IPS-NIHi7 (cell line): ENCODE data around the gene CCDC13.

Source experiments
- DNase-seq: peaks from one replicate; pipeline ENCODE4 v3.0.0; 2012; ENCODE audit warnings: mixed read lengths; ENCODE audit errors: extremely low spot score

Gene CCDC13

DNA sequence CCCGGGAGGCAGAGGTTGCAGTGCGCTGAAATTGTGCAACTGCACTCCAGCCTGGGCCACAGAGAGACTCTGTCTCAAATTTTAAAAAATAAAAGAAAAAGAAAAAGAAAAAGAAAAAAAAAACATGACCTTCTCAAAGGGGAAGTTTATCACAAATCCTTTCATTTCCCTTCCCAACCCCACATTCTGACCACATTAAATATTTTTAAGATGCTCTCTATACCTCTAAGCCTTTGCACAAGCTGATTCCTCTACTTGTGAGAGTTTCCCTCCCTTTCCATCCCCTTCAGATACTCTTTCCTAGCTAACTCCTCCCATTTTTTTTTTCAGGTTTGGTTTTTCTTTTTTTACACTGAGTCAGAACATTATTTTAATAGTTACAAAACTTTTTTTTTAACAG, 27.2 kb upstream of the CCDC13 start:
- no peak for DNase-seq

DNA sequence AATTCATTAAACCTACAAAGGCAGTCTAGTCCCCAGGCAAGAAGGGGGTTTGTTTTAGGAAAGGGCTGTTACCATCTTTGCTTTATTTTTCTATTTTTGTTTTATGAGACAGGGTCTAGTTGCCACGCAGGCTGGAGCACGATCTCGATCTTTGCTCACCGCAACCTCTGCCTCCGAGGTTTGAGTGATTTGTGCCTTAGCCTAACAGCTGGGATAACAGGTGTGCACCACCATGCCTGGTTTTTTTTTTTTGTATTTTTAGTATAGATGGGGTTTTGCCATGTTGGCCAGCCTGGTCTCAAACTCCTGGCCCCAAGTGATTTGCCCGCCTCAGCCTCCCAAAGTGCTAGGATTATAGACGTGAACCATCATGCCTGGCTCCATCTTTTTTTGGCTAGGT, 26.3 kb upstream of the CCDC13 start:
- DNase-seq = no peak

DNA sequence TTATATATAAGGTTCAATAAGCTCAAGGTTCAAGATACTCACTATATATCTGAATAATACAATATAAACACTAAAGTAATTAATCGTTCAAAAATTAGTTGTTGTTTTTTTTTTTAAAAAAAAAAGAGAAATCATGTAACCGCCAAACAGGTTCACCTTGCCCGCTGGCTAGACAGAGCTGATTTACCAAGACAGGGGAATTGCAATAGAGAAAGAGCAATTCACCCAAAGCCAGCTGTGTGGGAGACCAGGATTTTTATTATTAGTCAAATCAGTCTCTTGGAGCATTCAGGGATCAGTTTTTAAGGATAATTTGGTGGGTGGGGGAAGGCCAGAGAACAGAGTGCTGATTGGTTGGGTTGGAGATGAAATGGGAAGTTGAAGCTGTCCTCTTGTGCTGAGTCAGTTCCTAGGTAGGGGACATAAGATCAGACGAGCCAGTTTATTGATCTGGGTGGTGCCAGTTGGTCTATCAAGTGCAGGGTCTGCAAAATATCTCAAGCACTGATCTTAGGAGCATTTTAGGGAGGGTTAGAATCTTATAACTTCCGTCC, 23.4 kb upstream of the CCDC13 start:
- no peak for DNase-seq

DNA sequence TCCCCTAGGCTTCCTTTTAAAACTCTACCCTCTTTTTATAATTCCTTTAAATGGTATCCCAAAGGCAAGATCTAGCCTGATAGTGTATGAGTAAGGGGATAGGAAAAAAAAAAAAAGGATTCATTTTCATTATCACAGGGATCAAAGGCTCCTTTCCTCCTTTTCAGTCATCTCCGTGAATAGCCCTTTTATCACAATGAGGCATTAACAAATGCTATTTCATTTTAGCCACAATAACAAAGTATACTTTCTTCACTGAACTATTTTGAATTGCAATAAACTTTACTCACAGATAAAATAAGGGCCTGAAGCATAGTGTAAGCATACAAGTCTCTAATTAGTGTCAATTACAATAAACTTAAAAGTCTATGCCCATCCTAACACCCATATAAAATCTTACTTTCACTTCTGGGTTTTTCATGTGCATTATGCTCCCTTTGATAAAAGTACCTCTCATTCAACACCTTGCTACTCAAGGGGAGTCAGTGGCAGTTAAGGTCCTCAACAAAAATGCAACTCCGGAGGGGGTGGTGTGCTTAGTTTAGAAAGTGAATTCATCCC, 22.6 kb upstream of the CCDC13 start:
- no peak for DNase-seq

DNA sequence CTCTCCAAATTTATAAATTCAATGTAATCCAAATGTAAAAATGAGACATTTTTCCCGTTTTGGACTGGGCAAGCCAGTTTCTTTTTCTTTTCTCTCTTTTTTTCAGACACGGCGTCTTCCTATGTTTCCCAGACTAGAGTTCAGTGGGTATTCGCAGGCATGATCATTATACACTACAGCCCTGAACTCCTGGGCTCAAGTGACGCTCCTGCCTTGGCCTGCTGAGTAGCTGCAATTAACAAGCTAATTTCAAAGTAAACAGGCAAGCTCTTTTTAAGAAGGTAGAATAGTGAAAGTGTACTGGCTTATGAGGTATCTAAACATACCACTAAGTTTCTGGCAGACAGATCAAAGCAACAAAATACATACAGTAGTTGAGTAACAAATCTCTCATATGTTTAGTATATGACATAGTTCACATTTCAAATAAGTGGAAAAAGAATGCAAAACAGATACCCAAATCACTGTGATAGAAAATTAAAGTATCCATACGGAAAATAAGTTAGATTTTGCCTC, 17.7 kb upstream of the CCDC13 start:
- no peak for DNase-seq

DNA sequence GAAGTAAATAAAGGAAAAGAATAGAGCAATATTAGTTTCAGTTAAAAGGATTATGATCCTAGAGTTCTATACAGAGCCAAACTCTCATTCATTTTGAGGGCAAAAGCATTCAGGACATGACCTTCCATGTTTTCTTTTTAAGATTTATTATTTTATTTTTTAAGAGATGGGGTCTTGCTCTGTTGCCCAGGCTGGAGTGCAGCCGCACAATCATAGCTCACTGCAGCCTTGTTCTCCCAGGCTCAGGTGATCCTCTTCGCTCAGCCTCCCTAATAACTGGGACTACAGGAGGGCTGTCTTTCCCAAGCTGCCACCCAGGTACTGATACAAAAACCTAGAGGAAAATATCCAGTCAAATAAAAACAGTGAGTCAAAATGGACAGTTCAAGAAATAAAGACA, 13.6 kb upstream of the CCDC13 start:
- no peak for DNase-seq

DNA sequence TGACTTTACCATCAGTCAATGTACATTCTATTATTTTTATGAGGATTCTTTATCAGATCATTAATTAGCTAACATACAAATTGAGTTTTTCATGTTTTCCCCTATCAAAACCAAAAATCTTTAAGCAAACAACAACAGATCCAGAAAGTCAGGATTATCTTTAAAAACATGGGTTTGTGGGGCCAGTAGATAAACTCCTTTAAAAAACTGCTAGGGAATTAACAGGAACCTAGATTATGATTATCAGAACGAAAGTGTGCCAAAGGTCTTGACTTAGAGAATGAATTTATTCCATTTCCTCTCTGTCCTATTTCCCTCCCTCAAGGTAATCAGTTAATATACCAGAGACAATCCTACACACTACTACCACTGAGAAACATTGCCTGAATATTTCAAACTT, 13.2 kb upstream of the CCDC13 start:
- DNase-seq = no peak

DNA sequence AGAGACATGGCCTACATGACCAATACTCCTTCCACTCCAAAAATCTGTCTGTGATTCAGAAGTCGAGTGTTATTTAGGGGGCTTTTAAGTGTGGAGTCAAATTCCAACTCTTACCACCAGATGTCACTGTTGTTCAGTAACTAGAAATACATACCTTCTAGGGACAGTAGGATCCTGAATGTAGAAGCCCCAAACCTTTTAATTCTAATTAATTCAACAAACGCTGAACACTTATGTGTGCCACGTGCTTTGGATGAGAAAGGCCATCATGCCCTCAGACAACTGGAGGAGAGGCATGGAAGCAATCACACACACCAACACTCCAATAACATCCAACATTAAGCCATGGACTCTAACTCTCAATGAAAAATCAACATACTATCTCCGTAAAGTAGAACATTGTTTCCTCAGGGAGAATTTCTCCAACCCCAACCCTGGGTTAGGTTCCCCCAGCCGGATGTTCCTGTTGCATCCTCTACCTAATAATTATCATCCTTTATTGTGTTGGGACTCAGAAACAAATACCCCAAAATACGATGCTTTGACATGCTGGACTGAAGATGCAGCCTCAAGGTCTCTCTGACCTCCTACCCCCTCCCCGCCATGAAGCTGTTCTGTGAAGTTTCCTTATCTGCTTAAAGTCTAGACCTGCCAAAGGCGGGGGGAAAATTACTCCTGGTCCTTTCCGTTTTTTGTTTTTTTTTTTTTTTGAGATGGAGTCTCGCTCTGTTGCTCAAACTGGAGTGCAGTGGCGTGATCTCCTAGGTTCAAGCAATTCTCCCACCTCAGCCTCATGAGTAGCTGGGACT, 8.0 kb upstream of the CCDC13 start:
- peak; percentile 65 for DNase-seq

DNA sequence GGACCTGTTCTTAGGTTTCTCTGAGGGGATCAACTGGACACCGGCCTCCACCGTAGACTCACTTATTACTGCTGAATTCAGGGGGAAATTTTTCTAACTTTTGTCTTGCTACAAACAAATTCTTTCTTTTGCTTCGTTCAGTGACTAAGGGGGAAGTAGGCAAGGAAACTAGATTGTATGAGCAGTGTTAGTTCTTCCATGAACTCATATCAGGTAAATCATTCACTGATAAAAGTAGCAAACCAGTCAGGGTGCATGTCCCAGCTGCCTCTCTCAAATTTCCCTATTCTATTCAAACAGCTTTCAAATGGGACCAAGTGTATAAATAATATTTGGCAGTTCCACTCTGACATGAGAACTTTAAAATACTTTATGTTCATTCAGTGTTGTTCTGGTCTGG, 7.3 kb upstream of the CCDC13 start:
- no peak for DNase-seq

DNA sequence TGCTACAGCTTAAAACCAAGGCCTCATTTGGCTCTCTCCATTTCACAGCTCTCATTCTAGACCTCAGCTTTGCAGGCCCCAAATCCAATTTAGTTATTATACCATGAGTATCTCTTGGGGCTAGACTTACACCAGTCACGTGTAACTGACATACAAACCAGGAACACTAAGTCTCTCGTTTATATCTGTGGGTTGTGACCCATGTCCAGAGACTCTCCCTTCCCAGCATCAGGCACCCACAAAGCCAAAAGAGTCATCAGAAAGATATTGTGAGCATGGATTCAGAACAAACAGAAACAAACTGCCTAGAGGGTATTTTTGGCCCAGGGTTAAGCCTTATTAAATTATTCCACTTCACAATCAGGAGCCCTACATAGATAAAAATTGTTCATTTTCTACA, 5.6 kb upstream of the CCDC13 start:
- DNase-seq = no peak

DNA sequence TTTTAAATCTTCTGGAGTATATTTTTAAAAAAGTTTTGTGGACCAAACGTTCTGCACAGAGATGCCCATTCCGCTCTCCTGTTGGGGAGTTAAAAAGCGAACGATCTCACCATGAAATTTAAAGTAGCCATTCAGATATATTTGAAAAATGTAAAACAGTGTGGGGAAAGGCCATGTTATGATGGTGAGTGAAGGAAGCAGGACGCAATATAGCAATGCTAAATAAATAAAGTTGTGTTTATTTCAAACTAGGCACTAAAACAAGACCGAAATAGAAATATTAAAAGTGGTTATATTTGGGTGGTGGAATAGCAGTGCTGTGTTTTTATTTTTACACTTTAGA, 327 bp upstream of the CCDC13 start:
- DNase-seq = no peak

DNA sequence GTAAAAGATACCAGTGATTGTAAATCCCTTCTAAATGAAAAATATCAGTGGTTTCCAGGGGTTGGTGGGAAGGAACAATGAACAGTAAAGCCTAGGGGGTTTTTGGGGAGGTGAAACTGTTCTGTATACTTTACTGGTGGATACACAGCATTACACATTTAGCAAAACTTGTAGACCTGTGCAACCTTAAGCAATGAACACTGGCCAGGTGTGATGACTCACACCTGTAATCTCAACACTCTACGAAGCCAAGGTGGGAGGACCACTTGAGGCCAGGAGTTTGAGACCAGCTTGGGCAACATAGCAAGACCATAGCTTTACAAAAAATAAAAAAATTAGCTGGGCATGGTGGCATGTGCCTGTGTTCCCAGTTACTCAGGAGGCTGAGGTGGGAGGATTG, 1.8 kb downstream of the CCDC13 start:
- DNase-seq = no peak

DNA sequence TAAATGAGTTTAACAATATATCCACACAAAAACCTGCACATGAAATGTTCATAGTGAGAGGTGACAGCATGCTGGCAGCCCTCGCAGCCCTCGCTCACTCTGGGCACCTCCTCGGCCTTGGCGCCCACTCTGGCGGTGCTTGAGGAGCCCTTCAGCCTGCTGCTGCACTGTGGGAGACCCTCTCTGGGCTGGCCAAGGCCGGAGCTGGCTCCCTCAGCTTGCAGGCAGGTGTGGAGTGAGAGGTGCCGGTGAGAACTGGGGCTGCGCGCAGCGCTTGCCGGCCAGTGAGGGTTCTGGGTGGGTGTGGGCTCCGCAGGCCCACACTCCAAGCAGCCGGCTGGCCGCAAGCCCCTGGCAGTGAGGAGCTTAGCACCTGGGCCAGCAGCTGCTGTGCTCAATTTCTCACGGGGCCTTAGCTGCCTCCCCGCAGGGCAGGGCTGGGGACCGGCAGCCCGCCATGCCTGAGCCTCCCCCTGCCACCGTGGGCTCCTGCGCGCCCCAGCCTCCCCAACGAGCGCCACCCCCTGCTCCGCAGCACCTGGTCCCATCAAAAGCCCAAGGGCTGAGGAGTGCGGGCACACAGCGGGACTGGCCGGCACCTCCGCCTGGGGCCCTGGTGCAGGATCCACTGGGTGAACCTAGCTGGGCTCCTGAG, 3.4 kb downstream of the CCDC13 start:
- no peak for DNase-seq

DNA sequence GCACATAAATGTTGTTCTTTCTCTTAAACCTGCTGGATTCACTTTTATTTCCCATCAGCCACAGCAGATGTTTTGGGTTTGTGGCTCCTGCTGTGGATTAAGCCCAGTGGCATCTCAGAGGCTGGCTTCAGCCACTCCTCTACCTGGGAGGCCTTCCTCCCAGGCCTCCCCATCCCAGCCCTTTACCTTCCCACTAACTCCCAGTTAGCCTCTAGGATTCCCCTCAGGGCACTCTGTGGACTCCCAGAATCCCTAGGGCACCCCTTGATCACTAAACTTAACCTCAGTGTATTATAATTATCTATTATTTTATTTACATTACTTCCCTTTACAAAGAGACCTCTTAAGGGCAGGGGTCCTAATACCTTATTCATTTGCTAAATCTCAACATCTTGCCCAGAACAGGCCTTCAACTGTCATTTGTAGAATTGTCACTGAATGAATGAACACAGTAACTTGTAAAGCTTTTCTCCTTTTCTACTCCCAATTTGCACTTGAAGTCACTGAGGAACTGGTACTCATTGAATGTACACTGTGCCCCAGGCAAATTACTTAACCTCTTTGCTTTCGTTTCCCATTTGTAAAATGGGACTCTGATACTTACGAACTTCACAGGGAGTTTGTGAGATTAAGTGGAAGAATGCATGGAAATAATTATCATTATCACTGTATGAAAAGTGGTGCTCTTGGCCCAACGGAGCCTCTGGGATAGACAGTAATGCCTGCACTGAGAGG, 8.3 kb downstream of the CCDC13 start:
- DNase-seq = no peak

DNA sequence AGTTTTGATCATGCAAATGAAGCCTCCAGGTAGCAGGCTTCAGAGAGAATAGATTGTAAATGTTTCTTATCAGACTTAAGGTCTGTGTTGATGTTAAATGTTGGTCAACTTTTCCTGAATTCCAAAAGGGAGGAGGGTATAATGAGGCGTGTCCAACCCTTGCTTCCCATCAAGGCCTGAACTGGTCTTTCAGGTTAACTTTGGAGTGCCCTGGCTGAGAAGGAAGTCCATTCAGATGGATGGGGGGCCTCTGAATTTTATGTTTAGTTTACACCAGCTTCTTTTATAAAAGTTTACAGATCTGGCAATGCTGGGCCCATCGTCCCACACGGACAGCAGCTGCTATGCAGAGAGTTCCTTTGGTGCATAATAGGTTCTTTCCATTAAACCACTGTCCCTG, 8.9 kb downstream of the CCDC13 start:
- DNase-seq = no peak

DNA sequence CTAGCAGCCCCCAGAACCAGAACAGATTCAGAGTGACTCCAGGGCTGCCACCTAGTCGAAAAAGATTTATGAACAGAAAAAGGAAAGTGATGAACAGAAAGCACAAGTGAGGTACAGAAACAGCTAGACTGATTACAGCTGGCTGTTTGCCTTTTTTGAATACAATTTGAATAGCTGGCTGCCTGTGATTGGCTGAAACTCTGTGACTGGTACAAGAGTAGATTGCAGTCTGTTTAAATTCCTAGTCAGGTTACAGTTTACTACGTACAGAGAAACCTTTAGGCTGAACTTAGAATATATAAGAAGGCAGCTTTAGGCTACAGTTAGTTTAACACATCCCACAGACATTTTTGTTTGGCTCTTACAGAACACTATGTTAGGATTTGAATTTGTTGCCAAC, 10.0 kb downstream of the CCDC13 start:
- DNase-seq = no peak

DNA sequence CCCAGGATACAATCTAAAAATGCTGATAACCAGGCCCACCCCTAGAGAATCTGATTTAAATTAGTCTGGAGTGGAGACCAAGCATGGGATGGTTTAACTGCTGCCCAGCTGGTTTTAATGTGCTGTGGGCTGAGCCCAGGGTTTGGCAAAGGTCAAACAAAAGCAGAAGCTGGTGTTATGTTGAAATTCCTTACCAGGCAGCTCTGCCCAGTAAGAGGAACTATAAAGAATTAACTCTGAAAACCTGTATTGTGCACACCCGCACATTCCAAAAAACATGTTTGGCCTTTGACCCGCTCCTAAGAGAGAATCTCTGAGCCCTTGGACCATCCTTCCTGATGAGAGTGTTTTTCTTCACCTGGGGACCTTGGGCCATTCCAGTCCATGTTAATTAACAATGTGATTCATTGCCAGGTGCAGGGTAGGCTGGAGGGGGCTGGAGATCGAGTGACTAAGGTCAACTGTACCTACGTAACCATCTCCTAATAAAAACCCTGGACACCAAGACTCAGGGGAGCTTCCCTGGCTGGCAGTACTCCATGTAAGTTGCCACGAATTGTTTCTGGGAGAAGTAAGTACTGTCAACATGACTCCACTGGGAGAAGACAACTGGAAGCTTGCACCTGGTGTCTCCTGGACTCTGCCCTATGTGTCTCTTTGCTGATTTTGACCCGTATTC, 10.9 kb downstream of the CCDC13 start:
- DNase-seq = no peak

DNA sequence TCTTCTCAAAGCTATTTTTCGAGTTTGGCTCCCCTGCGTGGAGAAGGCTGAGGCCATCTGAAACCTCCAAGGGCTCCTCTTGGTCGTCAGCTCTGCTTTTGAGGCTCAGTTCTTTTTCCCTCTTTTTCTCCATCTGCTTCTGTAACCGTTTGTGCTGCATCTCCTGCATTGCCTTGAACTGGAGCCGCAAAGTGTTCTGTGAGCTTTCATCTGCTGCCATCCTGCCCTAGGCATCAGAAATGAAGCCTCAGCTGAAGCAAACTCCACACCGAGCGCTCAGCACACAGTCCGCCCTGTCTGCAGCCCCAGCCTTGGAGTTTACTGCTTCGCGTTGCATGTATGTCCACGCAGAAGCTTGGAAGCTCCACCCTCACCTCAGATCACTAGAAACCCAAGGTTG, 14.9 kb downstream of the CCDC13 start:
- DNase-seq = no peak

DNA sequence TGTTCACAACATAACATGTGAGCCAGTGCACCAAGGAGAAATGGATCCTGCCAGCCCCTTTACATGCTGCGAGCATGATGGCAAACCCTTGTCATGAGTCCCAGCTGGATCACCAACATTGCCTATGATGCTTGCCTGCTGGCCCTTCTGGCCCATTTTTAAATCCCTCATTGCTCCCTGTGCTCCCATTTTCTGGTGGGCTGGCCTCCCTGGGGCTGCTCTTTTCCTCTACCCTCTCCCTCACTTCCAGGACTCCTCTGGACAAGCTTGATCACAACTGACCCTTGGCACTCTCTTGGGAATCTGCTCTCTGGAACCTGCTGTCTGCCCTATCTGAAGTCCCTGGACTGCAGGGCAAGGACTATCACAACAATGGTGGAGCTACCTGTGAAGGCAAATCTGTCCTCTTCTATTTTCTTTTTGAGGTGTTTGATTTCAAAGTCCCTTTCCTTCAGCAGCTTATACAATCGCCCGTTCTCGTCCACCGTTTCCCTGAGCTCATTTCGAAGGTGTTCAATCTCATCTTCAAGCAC, 16.3 kb downstream of the CCDC13 start:
- DNase-seq = no peak

DNA sequence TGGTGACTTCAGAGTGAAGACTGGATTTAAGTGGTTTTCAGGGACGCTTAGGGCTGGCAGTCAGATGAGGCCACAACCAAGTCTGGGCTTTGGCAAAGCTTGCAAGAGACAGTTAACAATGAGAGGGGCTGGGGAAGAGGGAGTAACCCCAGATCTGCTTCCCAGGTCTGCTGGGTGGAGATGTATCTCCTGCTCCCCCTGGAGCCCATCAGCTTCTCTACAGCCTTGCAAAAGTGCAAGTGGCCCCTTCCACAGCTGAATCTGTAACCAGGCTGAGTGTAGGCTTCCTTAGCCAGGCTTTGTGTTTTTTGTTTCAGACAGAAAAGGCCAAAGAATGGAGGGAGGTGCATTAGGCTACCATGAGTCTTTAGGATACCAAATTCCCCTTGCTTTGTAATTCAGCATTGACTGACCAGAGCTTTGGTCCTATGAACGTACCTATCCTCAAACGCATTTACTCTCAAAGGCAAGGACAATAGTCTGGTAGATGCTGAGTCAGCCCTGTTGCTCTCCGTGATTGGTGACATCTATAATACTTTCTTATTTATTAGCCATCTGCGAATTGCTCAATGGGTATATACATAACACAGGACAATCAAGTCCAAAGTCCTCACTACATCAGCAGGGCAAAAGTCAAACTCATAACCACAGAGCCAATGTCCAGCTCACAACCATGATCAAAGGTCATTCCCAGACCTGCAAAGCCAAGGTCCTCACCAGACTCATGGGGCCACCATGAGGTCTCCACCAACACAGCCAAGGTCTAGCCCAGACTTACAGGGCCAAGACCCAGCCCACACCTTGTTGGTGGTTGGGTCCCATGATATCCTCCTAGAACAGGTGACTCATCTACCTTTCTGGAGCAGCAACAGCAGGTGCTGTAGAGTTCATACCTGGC, 17.1 kb downstream of the CCDC13 start:
- DNase-seq = peak; percentile 74
